Measurements from ENCODE around the gene CASP8AP2. TPM values are rescaled to one million over a fixed set of nuclear protein-coding genes. Genes with fewer than 3 reads are reported as not detected.

Gene CASP8AP2
- total RNA-seq, 1 donor from 2014 or later, result 59.0 TPM

DNA sequence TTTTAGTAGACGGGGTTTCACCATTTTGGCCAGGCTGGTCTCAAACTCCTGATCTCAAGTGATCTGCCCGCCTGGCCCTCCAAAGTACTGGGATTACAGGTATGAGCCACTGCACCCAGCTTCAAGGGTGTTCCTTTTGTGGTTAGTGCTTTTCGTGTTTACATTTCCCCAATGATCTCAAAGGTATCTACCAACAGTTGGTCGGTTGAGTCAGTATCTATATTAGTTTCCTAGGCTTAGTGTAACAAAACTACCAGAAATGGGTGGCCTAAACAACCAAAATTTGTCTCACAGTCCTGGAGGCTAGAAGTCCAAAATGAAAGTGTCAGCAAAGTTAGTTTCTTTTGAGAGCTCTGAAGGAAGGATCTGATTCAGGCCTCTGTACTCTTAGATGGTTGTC lies 30.1 kb downstream of the CASP8AP2 start:
- Histone ChIP-seq H3K4me2 (no peak overlapping the region), H3F3A (ENCODE audit: low read depth) (no peaks in the 10 kb centered on the region), H3K9me3 (ENCODE audit: low read depth) (no peaks in the 10 kb centered on the region), H3K36me3 (peaks cover 52% of the 10 kb centered on the region), H3K4me3 (no peak overlapping the region), H2AFZ (replicated peaks) (no peak overlapping the region), H3K27ac (no peak overlapping the region), H3K27me3 (no peaks in the 10 kb centered on the region), H3K4me1 (no peaks in the 10 kb centered on the region), H3K9ac (no peak overlapping the region), H3K79me2 (ENCODE audit: low read depth) (no peaks in the 10 kb centered on the region), H4K20me1 (ENCODE audit: low read depth) (no peaks in the 10 kb centered on the region)
- TF ChIP-seq EZH2 (IDR thresholded peaks at IDR 0.05), result no peak
- no peak for TF ChIP-seq EZH2phosphoT487 (IDR thresholded peaks at IDR 0.05)
- TF ChIP-seq, protein P1, sequence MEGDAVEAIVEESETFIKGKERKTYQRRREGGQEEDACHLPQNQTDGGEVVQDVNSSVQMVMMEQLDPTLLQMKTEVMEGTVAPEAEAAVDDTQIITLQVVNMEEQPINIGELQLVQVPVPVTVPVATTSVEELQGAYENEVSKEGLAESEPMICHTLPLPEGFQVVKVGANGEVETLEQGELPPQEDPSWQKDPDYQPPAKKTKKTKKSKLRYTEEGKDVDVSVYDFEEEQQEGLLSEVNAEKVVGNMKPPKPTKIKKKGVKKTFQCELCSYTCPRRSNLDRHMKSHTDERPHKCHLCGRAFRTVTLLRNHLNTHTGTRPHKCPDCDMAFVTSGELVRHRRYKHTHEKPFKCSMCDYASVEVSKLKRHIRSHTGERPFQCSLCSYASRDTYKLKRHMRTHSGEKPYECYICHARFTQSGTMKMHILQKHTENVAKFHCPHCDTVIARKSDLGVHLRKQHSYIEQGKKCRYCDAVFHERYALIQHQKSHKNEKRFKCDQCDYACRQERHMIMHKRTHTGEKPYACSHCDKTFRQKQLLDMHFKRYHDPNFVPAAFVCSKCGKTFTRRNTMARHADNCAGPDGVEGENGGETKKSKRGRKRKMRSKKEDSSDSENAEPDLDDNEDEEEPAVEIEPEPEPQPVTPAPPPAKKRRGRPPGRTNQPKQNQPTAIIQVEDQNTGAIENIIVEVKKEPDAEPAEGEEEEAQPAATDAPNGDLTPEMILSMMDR (IDR thresholded peaks at IDR 0.05), result no peak
- Mint-ChIP-seq H3K4me3 (no peak overlapping the region), H3K27ac (no peak overlapping the region), H3K36me3 (peaks cover 51% of the 10 kb centered on the region), H3K27me3 (ENCODE audit: insufficient read depth, low read depth) (no peaks in the 10 kb centered on the region), H3K4me1 (no peaks in the 10 kb centered on the region), H3K9me3 (no peaks in the 10 kb centered on the region)
- no peak for DNase-seq (ENCODE audit: low spot score)

DNA sequence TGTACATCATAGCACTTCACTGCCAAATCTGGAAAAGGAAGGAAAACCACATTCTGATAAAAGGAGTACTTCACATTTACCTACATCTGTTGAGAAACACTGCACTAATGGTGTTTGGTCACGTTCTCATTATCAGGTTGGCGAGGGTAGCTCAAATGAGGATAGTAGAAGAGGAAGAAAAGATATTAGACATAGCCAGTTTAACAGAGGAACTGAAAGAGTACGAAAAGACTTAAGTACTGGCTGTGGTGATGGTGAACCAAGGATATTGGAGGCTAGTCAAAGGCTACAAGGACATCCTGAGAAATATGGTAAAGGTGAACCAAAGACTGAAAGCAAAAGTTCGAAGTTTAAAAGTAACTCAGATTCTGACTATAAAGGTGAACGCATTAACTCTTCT lies 32.6 kb downstream of the CASP8AP2 start:
- H3K79me2 ChIP-seq (ENCODE audit: low read depth), result no peaks in the 10 kb centered on the region
- Mint-ChIP-seq H3K27ac (no peak overlapping the region), H3K9me3 (no peaks in the 10 kb centered on the region), H3K4me1 (no peaks in the 10 kb centered on the region), H3K4me3 (no peak overlapping the region), H3K36me3 (peaks cover 57% of the 10 kb centered on the region), H3K27me3 (ENCODE audit: insufficient read depth, low read depth) (no peaks in the 10 kb centered on the region)
- H3K4me1 ChIP-seq, result no peaks in the 10 kb centered on the region
- no peak overlapping the region for H3K27ac ChIP-seq
- DNase-seq (ENCODE audit: low spot score), result no peak
- H3K4me2 ChIP-seq, result no peak overlapping the region
- H3K36me3 ChIP-seq, result peaks cover 57% of the 10 kb centered on the region
- H4K20me1 ChIP-seq (ENCODE audit: low read depth), result no peaks in the 10 kb centered on the region
- no peak overlapping the region for H3K9ac ChIP-seq
- H3K9me3 ChIP-seq (ENCODE audit: low read depth), result peaks cover 3% of the 10 kb centered on the region
- no peaks in the 10 kb centered on the region for H3F3A ChIP-seq (ENCODE audit: low read depth)
- no peak overlapping the region for H3K4me3 ChIP-seq
- H3K27me3 ChIP-seq, result no peaks in the 10 kb centered on the region
- TF ChIP-seq EZH2 (IDR thresholded peaks at IDR 0.05), result no peak
- no peak overlapping the region for H2AFZ ChIP-seq (replicated peaks)

DNA sequence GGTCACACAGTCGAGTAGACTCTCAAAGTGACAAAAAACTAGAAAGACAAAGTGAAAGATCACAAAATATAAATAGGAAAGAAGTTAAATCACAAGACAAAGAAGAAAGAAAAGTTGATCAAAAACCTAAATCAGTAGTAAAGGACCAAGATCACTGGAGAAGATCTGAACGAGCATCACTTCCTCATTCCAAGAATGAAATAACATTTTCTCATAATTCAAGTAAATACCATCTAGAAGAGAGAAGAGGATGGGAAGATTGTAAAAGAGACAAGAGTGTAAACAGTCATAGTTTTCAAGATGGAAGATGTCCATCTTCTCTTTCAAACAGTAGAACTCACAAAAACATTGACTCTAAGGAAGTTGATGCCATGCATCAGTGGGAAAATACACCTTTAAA lies 33.0 kb downstream of the CASP8AP2 start:
- H3K27ac Mint-ChIP-seq, result no peak overlapping the region
- no peak overlapping the region for H3K27ac ChIP-seq
- no peak overlapping the region for H3K4me3 Mint-ChIP-seq
- H3K9me3 Mint-ChIP-seq, result no peaks in the 10 kb centered on the region
- H3K4me1 Mint-ChIP-seq, result no peaks in the 10 kb centered on the region
- no peak overlapping the region for H3K9ac ChIP-seq
- TF ChIP-seq EZH2phosphoT487 (IDR thresholded peaks at IDR 0.05), result no peak
- TF ChIP-seq, protein P1 (IDR thresholded peaks at IDR 0.05), result no peak
- no peak for TF ChIP-seq EZH2 (IDR thresholded peaks at IDR 0.05)
- H2AFZ ChIP-seq (replicated peaks), result no peak overlapping the region
- peaks cover 59% of the 10 kb centered on the region for H3K36me3 ChIP-seq
- no peaks in the 10 kb centered on the region for H3K27me3 ChIP-seq
- H3F3A ChIP-seq (ENCODE audit: low read depth), result no peaks in the 10 kb centered on the region
- H3K4me3 ChIP-seq, result no peak overlapping the region
- peaks cover 61% of the 10 kb centered on the region for H3K36me3 Mint-ChIP-seq
- no peaks in the 10 kb centered on the region for H3K4me1 ChIP-seq
- no peak for DNase-seq (ENCODE audit: low spot score)
- peaks cover 3% of the 10 kb centered on the region for H3K9me3 ChIP-seq (ENCODE audit: low read depth)
- no peaks in the 10 kb centered on the region for H3K27me3 Mint-ChIP-seq (ENCODE audit: insufficient read depth, low read depth)
- no peaks in the 10 kb centered on the region for H4K20me1 ChIP-seq (ENCODE audit: low read depth)
- no peak overlapping the region for H3K4me2 ChIP-seq
- no peaks in the 10 kb centered on the region for H3K79me2 ChIP-seq (ENCODE audit: low read depth)

DNA sequence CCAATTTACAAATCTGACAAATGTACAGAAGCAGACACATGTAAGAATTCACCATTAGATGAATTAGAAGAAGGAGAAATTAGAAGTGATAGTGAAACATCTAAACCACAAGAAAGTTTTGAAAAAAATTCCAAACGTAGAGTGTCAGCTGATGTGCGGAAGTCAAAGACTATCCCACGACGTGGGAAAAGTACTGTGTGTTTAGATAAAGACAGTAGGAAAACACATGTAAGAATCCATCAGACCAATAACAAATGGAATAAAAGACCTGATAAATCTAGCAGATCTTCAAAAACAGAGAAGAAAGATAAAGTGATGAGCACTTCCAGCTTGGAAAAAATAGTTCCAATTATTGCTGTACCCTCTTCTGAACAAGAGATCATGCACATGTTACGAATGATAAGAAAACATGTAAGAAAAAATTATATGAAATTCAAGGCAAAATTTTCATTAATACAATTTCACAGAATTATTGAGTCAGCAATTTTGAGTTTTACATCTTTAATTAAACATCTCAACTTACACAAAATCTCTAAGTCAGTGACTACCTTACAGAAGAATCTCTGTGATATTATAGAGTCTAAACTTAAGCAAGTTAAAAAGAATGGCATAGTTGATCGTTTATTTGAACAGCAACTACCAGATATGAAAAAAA lies 36.5 kb downstream of the CASP8AP2 start:
- Histone ChIP-seq H3K4me1 (no peaks in the 10 kb centered on the region), H3K79me2 (ENCODE audit: low read depth) (peaks cover 6% of the 10 kb centered on the region), H3K4me2 (no peak overlapping the region), H4K20me1 (ENCODE audit: low read depth) (no peaks in the 10 kb centered on the region), H3K27me3 (no peaks in the 10 kb centered on the region), H3F3A (ENCODE audit: low read depth) (no peaks in the 10 kb centered on the region), H3K36me3 (peaks cover 61% of the 10 kb centered on the region), H3K9ac (no peak overlapping the region), H3K27ac (no peak overlapping the region), H3K4me3 (no peak overlapping the region), H3K9me3 (ENCODE audit: low read depth) (peaks cover 3% of the 10 kb centered on the region), H2AFZ (replicated peaks) (no peak overlapping the region)
- no peak for DNase-seq (ENCODE audit: low spot score)
- Mint-ChIP-seq H3K27me3 (ENCODE audit: insufficient read depth, low read depth) (no peaks in the 10 kb centered on the region), H3K36me3 (peaks cover 68% of the 10 kb centered on the region), H3K27ac (no peak overlapping the region), H3K9me3 (no peaks in the 10 kb centered on the region), H3K4me1 (no peaks in the 10 kb centered on the region), H3K4me3 (no peak overlapping the region)
- TF ChIP-seq EZH2phosphoT487 (IDR thresholded peaks at IDR 0.05) (no peak), EZH2 (IDR thresholded peaks at IDR 0.05) (no peak)
